Measurements from ENCODE around the gene LPXN.
A peak's percentile ranks its signal among the peaks of the same experiment; 100 is the strongest.

DNA sequence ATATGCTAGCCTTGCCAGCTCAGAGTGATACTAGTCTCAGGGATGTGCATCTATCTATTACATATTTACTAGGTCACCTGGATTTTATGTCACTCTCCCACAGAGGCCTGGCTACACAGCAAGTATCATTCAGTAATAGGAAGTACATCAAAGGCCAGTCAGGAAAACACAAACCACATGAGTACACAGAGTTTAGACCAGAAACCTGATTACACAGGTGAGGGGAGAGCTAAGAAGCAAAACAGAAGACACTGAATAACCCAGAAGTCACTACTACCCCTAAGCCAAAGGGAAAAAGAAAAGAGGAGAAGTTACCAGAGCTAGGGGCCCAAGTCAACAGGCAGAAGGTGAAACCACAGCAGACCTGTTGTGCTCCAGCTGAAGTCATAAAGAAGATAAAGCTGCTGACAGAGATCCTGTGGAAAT, 13.3 kb downstream of the LPXN start:
- TF ChIP-seq, protein P1, sequence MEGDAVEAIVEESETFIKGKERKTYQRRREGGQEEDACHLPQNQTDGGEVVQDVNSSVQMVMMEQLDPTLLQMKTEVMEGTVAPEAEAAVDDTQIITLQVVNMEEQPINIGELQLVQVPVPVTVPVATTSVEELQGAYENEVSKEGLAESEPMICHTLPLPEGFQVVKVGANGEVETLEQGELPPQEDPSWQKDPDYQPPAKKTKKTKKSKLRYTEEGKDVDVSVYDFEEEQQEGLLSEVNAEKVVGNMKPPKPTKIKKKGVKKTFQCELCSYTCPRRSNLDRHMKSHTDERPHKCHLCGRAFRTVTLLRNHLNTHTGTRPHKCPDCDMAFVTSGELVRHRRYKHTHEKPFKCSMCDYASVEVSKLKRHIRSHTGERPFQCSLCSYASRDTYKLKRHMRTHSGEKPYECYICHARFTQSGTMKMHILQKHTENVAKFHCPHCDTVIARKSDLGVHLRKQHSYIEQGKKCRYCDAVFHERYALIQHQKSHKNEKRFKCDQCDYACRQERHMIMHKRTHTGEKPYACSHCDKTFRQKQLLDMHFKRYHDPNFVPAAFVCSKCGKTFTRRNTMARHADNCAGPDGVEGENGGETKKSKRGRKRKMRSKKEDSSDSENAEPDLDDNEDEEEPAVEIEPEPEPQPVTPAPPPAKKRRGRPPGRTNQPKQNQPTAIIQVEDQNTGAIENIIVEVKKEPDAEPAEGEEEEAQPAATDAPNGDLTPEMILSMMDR (IDR thresholded peaks at IDR 0.05), result no peak
- TF ChIP-seq POLR2A (IDR thresholded peaks at IDR 0.05), result peak in 1 of 2 donors; percentile 26

Measured in Peyer's patch (tissue), 4 donors.